ENCODE data around the gene WNT9B. TPM values are rescaled to one million over a fixed set of nuclear protein-coding genes. Genes with fewer than 3 reads are reported as not detected.
"Not testable (repeated sequence)": the region's sequence is repeated elsewhere in the genome, so short reads cannot be mapped to it uniquely, and the experiment has no call there.

The WNT9B gene
- total and polyA plus RNA-seq, 4 experiments from 2014 or later, result not detected

GRCh38 chr17:46916623-46917022, 65.2 kb downstream of the WNT9B start:
- H3K36me3 Mint-ChIP-seq, result no peaks in the 10 kb centered on the region
- POLR2A ChIA-PET (ENCODE audit: partially characterized antibody), result no interaction called here

GRCh38 chr17:46917041-46917440, 65.7 kb downstream of the WNT9B start:
- Histone ChIP-seq H3K36me3 (ENCODE audit: insufficient read depth, low read length) (no peaks in the 10 kb centered on the region), H3K4me3 (ENCODE audit: low read length in 2 of 2) (no peak overlapping the region), H3K9me3 (ENCODE audit: control insufficient read depth in 1 of 2, low read length in 2 of 2) (no peaks in the 10 kb centered on the region), H3K27ac (ENCODE audit: low read depth, low read length) (no peak overlapping the region), H3K4me1 (ENCODE audit: insufficient read depth, low read length) (no peaks in the 10 kb centered on the region), H3K27me3 (ENCODE audit: insufficient read depth, low read length) (no peaks in the 10 kb centered on the region)
- H3K4me1 Mint-ChIP-seq, result peaks cover 0 to 3% (median 2%) of the 10 kb centered on the region in 4 donors
- ChIA-PET POLR2A (ENCODE audit: partially characterized antibody) (no interaction called here), CTCF (ENCODE audit: partially characterized antibody) (interaction anchor here (4.0 kb wide), 1 partner anchor 25 kb away, joined by 16 read pairs; no protein-coding TSS in a partner anchor)
- no peak overlapping the region for H3K27ac Mint-ChIP-seq
- intact Hi-C loops (cut with micrococcal nuclease), result no loop called here
- peaks cover 1 to 5% of the 10 kb centered on the region in 2 donors for H3K27me3 Mint-ChIP-seq
- no peaks in the 10 kb centered on the region for H3K36me3 Mint-ChIP-seq
- no peaks in the 10 kb centered on the region for H3K9me3 Mint-ChIP-seq
- DNase-seq, result no peak
- H3K4me3 Mint-ChIP-seq, result no peak overlapping the region

More at GRCh38 chr17:46916623-46917022, 65.2 kb downstream of the WNT9B start:
- Mint-ChIP-seq H3K4me1 (no peaks in the 10 kb centered on the region), H3K9me3 (no peaks in the 10 kb centered on the region), H3K4me3 (no peak overlapping the region), H3K27me3 (peaks cover 1 to 5% of the 10 kb centered on the region in 2 donors), H3K27ac (no peak overlapping the region)
- H3K4me3 ChIP-seq (ENCODE audit: low read length in 2 of 2), result no peak overlapping the region
- no peaks in the 10 kb centered on the region for H3K27me3 ChIP-seq (ENCODE audit: insufficient read depth, low read length)
- H3K27ac ChIP-seq (ENCODE audit: low read depth, low read length), result no peak overlapping the region
- intact Hi-C loops (cut with micrococcal nuclease), result no loop called here
- no peaks in the 10 kb centered on the region for H3K9me3 ChIP-seq (ENCODE audit: control insufficient read depth in 1 of 2, low read length in 2 of 2)
- DNase-seq, result no peak
- no peaks in the 10 kb centered on the region for H3K36me3 ChIP-seq (ENCODE audit: insufficient read depth, low read length)
- no peaks in the 10 kb centered on the region for H3K4me1 ChIP-seq (ENCODE audit: insufficient read depth, low read length)
- CTCF ChIA-PET (ENCODE audit: partially characterized antibody), result interaction anchor here (4.0 kb wide), 1 partner anchor 25 kb away, joined by 16 read pairs; no protein-coding TSS in a partner anchor

GRCh38 chr17:46917516-46917915, 66.1 kb downstream of the WNT9B start:
- no peaks in the 10 kb centered on the region for H3K4me1 ChIP-seq (ENCODE audit: insufficient read depth, low read length)
- no peak overlapping the region for H3K27ac ChIP-seq (ENCODE audit: low read depth, low read length)
- ChIA-PET CTCF (ENCODE audit: partially characterized antibody) (interaction anchor here (4.0 kb wide), 1 partner anchor 24 kb away, joined by 16 read pairs; no protein-coding TSS in a partner anchor), POLR2A (ENCODE audit: partially characterized antibody) (no interaction called here)
- H3K4me3 ChIP-seq (ENCODE audit: low read length in 2 of 2), result no peak overlapping the region
- no peaks in the 10 kb centered on the region for H3K27me3 ChIP-seq (ENCODE audit: insufficient read depth, low read length)
- Mint-ChIP-seq H3K27me3 (peaks cover 1 to 5% of the 10 kb centered on the region in 2 donors), H3K36me3 (peaks cover 0 to under 1% of the 10 kb centered on the region in 2 donors), H3K27ac (no peak overlapping the region), H3K9me3 (no peaks in the 10 kb centered on the region), H3K4me1 (peaks cover 2 to 7% (median 5%) of the 10 kb centered on the region in 4 donors), H3K4me3 (no peak overlapping the region)
- H3K36me3 ChIP-seq (ENCODE audit: insufficient read depth, low read length), result no peaks in the 10 kb centered on the region
- intact Hi-C loops (cut with micrococcal nuclease), result no loop called here
- no peak for DNase-seq
- no peaks in the 10 kb centered on the region for H3K9me3 ChIP-seq (ENCODE audit: control insufficient read depth in 1 of 2, low read length in 2 of 2)

GRCh38 chr17:46921962-46922361, 70.6 kb downstream of the WNT9B start:
- DNase-seq; H3K27me3 Mint-ChIP-seq; H3K36me3 ChIP-seq (ENCODE audit: insufficient read depth, low read length); H3K9me3 ChIP-seq (ENCODE audit: control insufficient read depth in 1 of 2, low read length in 2 of 2); H3K27me3 ChIP-seq (ENCODE audit: insufficient read depth, low read length); intact Hi-C loops (cut with micrococcal nuclease); CTCF ChIA-PET (ENCODE audit: partially characterized antibody); H3K4me3 ChIP-seq (ENCODE audit: low read length in 2 of 2); H3K27ac ChIP-seq (ENCODE audit: low read depth, low read length); H3K9me3 Mint-ChIP-seq; POLR2A ChIA-PET (ENCODE audit: partially characterized antibody): not testable (repeated sequence)
- peaks cover 33 to 51% (median 47%) of the 10 kb centered on the region in 4 donors for H3K4me1 Mint-ChIP-seq
- peaks cover 34% of the 10 kb centered on the region for H3K4me1 ChIP-seq (ENCODE audit: insufficient read depth, low read length)
- peak overlapping the region; percentile 57 to 97 (median 75) for H3K4me3 Mint-ChIP-seq
- H3K36me3 Mint-ChIP-seq, result peaks cover 3 to 14% of the 10 kb centered on the region in 2 donors
- H3K27ac Mint-ChIP-seq, result peak overlapping the region in 5 of 7 donors; percentile 46 to 96 (median 66)

- Histone ChIP-seq H3K27me3 (ENCODE audit: insufficient read depth, low read length) (no peaks in the 10 kb centered on the region), H3K4me3 (ENCODE audit: low read length in 2 of 2) (peak overlapping the region; percentile 94 to 97), H3K27ac (ENCODE audit: low read depth, low read length) (peak overlapping the region; percentile 86), H3K4me1 (ENCODE audit: insufficient read depth, low read length) (peaks cover 39% of the 10 kb centered on the region), H3K36me3 (ENCODE audit: insufficient read depth, low read length) (no peaks in the 10 kb centered on the region), H3K9me3 (ENCODE audit: control insufficient read depth in 1 of 2, low read length in 2 of 2) (no peaks in the 10 kb centered on the region)
- Mint-ChIP-seq H3K27me3 (no peaks in the 10 kb centered on the region), H3K27ac (peak overlapping the region; percentile 96 to 100 (median 99)), H3K36me3 (peaks cover 3 to 14% of the 10 kb centered on the region in 2 donors), H3K9me3 (no peaks in the 10 kb centered on the region), H3K4me1 (peaks cover 37 to 56% (median 51%) of the 10 kb centered on the region in 4 donors), H3K4me3 (peak overlapping the region; percentile 95 to 97 (median 96))
- CTCF ChIA-PET (ENCODE audit: partially characterized antibody), result no interaction called here
- POLR2A ChIA-PET (ENCODE audit: partially characterized antibody), result no interaction called here
- no peak for DNase-seq
- intact Hi-C loops (cut with micrococcal nuclease), result no loop called here
Measured at GRCh38 chr17:46922487-46922803, 71.1 kb downstream of the WNT9B start.

GRCh38 chr17:46922804-46923635, 71.6 kb downstream of the WNT9B start, which contains the start of gene GOSR2:
GOSR2 (plus strand) TSS chr17:46923160; CDS start chr17:46923193, 33 bp downstream.
- Histone ChIP-seq H3K4me1 (ENCODE audit: insufficient read depth, low read length) (peaks cover 43% of the 10 kb centered on the region), H3K27me3 (ENCODE audit: insufficient read depth, low read length) (no peaks in the 10 kb centered on the region), H3K36me3 (ENCODE audit: insufficient read depth, low read length) (no peaks in the 10 kb centered on the region), H3K27ac (ENCODE audit: low read depth, low read length) (peak within 1 kb of the TSS; percentile 86), H3K4me3 (ENCODE audit: low read length in 2 of 2) (peak within 1 kb of the TSS; percentile 94 to 97), H3K9me3 (ENCODE audit: control insufficient read depth in 1 of 2, low read length in 2 of 2) (no peaks in the 10 kb centered on the region)
- Mint-ChIP-seq H3K4me3 (peak within 1 kb of the TSS; percentile 95 to 97 (median 96)), H3K36me3 (peaks cover 3 to 14% of the 10 kb centered on the region in 2 donors), H3K9me3 (no peaks in the 10 kb centered on the region), H3K27ac (peak within 1 kb of the TSS; percentile 96 to 100 (median 99)), H3K27me3 (no peaks in the 10 kb centered on the region), H3K4me1 (peaks cover 41 to 62% (median 57%) of the 10 kb centered on the region in 4 donors)
- DNase-seq, result peak; percentile 82 to 92 (median 87)
- ChIA-PET CTCF (ENCODE audit: partially characterized antibody) (no interaction called here), POLR2A (ENCODE audit: partially characterized antibody) (no interaction called here)
- intact Hi-C loops (cut with micrococcal nuclease), result no loop called here

- intact Hi-C loops (cut with micrococcal nuclease), result no loop called here
- ChIA-PET POLR2A (ENCODE audit: partially characterized antibody) (no interaction called here), CTCF (ENCODE audit: partially characterized antibody) (interaction anchor here (0.8 kb wide), 2 partner anchors 16 to 17 kb away, joined by 4 read pairs; no protein-coding TSS in a partner anchor)
- Mint-ChIP-seq H3K36me3 (peaks cover 7 to 18% of the 10 kb centered on the region in 2 donors), H3K4me3 (peak overlapping the region in 6 of 8 donors; percentile 37 to 97 (median 78)), H3K4me1 (peaks cover 47 to 76% (median 64%) of the 10 kb centered on the region in 4 donors), H3K9me3 (no peaks in the 10 kb centered on the region), H3K27me3 (no peaks in the 10 kb centered on the region), H3K27ac (peak overlapping the region in 4 of 7 donors; percentile 36 to 96 (median 54))
- Histone ChIP-seq H3K27me3 (ENCODE audit: insufficient read depth, low read length) (no peaks in the 10 kb centered on the region), H3K9me3 (ENCODE audit: control insufficient read depth in 1 of 2, low read length in 2 of 2) (no peaks in the 10 kb centered on the region), H3K4me1 (ENCODE audit: insufficient read depth, low read length) (peaks cover 43% of the 10 kb centered on the region), H3K36me3 (ENCODE audit: insufficient read depth, low read length) (peaks cover 10% of the 10 kb centered on the region), H3K4me3 (ENCODE audit: low read length in 2 of 2) (no peak overlapping the region), H3K27ac (ENCODE audit: low read depth, low read length) (no peak overlapping the region)
- no peak for DNase-seq
Measured at GRCh38 chr17:46925185-46925868, 73.9 kb downstream of the WNT9B start.

Data from CD4-positive, alpha-beta memory T cell (primary cell).